ENCODE measurements around the gene TMPRSS9.
A peak's percentile ranks its signal among the peaks of the same experiment; 100 is the strongest.

TMPRSS9 gene

DNA sequence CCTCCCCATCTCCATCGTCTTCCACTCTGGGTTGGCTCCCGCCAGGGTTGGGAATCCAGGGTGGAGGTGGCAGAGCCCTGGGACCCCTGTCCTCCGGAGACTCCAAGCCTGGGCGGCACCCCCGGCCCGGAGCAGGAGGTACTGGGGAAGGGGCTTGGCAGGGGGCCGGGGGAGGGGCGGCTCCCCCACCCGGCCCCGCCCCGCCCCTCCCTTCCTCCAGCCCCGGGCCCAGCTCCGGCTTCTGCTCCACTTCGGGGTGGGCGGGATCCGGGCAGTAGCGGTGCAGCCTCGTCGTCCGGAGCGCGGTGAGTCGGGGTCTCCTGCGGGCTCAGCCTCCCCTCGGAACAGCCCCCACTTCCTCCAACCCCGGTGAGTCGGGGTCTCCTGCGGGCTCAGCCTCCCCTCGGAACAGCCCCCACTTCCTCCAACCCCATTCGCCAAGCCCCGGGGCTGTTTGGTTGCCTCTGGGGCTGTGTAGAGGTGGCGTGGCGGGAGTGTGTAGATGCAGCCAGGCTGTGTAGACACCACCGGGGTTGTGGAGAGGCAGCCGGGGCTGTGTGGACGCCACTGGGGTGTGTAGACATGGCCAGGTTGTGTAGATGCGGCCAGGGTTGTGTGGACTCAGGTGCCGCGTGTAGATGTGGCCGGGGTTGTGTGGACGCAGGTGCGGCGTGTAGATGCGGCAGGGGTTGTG is at the start of gene TMPRSS9:
TMPRSS9 (plus strand) TSS at position 274 of the 694 bp plus-strand sequence. CDS start 29,521 bp downstream, outside the sequence.
- no peak for DNase-seq (ENCODE audit: low read depth, low spot score)

DNA sequence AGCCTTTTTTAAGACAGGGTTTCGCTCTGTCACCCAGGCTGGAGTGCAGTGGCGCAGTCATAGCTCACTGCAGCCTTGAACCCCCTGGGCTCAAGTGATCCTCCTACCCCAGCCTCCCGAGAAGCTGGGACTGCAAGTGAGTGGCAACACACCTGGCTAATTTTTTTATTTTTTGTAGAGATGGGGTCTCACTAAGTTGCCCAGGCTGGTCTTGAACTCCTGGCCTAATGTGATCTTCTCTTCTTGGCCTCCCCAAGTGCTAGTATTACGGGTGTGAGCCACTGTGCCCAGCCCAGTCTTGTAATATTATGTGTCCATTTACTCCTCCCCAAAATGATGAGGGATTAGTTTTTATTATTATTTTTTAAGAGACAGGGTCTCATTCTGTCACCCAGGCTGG is 49.0 kb upstream of the TMPRSS9 start:
- no peak for DNase-seq (ENCODE audit: low read depth, low spot score)

GRCh38 chr19:2312820-2313501 is 47.1 kb upstream of the TMPRSS9 start:
- DNase-seq (ENCODE audit: low read depth, low spot score), result no peak

DNA sequence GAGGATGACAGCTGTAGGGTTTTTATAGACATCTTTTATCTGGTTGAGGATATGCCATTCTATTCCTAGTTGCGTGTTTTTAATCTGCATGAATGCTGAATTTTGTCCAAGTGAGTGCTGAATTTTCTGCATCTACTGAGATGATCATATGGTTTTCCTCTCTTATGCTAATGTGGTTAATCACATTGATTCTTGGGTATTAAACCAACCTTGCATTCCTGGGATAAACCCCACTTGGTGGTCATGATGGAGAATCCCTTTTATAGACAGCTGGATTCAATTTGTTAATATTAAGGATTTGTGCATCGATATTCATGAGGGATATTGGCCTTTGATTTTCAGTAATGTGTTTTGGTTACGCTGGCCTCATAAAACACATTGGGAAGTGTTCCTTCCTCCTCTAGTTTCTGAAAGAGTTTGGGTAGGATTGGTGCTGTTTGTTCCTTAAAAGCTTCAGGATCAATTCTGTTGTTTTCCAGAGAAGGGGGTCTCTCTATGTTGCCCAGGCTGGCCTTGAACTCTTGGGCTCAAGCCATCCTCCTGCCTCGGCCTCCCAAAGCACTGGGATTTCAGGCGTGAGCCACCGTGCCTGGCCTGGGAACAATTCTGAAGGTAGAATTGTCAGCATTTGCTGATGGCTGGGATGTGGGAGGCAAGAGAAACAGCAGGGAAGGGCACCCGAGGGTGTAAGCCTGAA is 44.8 kb upstream of the TMPRSS9 start:
- DNase-seq (ENCODE audit: low read depth, low spot score), result no peak

DNA sequence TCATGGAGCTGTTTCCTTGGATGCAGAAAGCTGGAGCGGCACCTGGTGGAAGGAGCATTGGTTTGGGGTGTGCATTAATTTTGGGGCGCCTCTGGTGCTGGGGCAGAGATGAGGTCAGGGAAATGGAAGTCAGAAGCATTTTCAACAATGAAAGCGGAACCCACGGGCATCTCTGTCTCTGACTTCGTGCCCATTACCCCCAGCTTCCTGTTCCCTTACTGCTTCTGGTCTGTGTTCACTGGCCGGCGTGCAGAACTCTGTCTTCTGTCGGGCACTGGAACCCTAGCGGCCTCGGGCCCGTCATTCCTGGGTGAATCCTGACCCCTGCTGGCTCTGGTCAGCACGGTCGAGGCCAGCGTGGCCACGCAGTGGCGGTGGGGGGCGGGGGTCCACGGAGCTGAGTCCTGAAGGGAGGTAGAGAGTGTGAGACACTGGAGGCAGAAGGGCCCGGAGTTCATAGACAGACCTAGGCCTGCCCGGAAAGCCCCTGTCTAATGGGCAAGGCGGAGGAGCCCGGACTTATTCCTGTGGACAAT is 44.2 kb upstream of the TMPRSS9 start:
- DNase-seq (ENCODE audit: low read depth, low spot score), result no peak

GRCh38 chr19:2317300-2317699 is 42.8 kb upstream of the TMPRSS9 start:
- no peak for DNase-seq (ENCODE audit: low read depth, low spot score)

GRCh38 chr19:2317756-2318155 is 42.3 kb upstream of the TMPRSS9 start:
- no peak for DNase-seq (ENCODE audit: low read depth, low spot score)

DNA sequence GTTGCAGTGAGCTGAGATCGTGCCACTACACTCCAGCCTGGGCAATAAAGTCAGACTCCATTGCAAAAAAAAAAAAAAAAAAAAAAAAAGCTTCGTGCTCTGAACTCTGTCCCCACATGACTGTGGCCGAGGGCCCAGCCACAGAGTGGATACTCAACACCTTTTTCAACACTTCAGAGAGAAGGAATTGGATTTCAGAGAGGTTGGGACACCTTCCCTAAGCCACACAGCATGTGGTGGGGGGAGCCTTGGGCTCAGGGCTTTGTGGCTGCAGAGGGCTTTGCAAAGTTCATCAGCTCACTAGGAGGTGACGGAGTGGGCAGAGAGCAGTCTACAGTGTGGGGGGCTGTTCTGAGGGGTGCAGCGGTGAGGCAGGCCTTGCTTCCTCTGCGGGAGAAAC is 41.1 kb upstream of the TMPRSS9 start:
- no peak for DNase-seq (ENCODE audit: low read depth, low spot score)

DNA sequence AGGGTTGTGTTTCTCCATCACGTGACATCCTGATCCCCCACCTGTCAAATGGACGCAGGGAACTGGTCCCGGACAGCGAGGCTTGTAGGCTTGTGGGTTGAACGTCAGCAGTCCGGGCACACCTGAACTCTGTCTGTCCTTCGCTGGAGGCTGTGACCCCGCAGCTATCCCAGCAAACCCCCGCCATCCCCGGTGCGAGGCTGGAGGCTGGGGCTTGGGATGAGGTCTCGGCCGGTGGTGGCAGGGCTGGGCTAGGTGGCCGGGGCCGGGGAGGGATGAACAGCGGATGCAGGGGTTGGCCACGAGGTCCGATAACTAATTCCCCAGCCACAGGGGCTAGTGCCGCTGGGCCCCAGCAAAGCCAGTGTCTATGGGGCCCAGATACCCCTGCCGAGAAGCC is 40.5 kb upstream of the TMPRSS9 start:
- no peak for DNase-seq (ENCODE audit: low read depth, low spot score)

DNA sequence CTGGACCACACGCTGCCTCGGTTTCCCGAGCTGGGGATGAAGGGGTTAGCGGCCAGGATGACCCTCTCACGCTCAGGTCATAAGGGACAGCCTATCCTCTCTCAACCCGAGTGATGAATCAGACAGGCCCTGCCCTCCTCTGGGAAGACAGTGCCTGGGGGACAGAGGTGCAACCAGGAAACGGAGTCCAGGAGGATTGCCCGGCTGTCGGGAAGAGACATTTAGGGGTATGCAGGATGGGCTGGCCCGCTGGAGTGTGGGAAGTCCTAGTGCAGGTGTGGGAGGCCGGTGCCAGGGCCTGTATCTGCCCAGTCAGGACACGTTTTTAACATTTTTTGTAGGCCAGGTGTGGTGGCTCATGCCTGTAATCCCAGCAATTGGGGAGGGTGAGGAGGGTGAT is 40.0 kb upstream of the TMPRSS9 start:
- no peak for DNase-seq (ENCODE audit: low read depth, low spot score)

DNA sequence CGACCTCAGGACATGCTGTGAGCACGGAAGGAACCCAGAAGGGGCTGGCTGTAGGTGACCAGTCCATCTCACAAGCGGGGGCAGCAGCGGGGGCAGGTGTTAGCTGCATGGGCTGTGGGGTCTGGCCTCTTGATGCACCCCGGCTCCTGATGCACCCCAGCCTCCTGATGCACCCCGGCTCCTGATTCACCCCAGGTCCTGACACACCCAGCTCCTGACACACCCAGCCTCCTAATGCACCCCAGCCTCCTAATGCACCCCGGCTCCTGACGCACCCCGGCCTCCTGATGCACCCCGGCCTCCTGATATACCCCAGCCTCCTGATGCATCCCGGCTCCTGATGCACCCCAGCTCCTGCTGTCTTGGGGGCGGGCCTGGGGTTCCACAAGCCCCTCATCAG is 39.1 kb upstream of the TMPRSS9 start:
- no peak for DNase-seq (ENCODE audit: low read depth, low spot score)

GRCh38 chr19:2321565-2322283 is 38.3 kb upstream of the TMPRSS9 start:
- DNase-seq (ENCODE audit: low read depth, low spot score), result no peak

GRCh38 chr19:2323707-2324106 is 36.4 kb upstream of the TMPRSS9 start:
- no peak for DNase-seq (ENCODE audit: low read depth, low spot score)

DNA sequence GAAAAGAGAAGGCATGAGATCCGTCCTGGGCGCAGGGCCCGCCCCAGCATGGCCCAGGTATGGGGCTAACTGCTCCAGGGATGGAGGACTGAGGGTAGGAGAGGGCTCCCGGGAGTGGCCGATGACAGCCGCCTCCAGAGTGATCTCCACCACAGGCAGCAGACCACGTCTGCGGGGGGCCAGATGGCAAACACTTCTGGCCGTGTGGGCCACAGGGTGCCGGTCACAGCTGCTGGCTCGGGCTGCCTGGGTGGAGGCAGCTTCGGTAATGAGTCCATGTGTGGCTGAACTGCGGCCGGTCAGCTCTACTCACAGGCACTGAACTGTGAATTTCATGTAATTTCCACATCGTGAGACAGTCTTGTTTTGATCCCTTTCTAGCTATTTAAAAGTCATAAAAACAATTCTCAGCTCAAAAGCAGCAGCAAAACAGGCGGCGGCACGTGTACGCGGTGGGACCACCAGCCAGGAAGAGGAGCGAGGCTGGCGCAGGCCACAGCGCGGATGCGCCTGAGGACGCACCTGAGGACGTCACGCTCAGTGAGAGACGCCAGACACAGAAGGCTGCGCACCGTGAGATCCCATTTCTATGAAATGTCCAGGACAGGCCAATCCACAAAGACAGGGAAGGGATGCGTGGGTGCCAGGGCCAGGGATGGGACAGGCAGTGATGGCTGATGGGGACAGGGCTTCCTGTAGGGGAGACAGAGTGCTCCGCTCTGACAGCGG is 35.7 kb upstream of the TMPRSS9 start:
- no peak for DNase-seq (ENCODE audit: low read depth, low spot score)

GRCh38 chr19:2325281-2326046 is 34.6 kb upstream of the TMPRSS9 start:
- DNase-seq (ENCODE audit: low read depth, low spot score), result no peak

GRCh38 chr19:2326699-2327360 is 33.2 kb upstream of the TMPRSS9 start:
- no peak for DNase-seq (ENCODE audit: low read depth, low spot score)

GRCh38 chr19:2327773-2328400 is 32.2 kb upstream of the TMPRSS9 start:
- DNase-seq (ENCODE audit: low read depth, low spot score), result peak; percentile 72

DNA sequence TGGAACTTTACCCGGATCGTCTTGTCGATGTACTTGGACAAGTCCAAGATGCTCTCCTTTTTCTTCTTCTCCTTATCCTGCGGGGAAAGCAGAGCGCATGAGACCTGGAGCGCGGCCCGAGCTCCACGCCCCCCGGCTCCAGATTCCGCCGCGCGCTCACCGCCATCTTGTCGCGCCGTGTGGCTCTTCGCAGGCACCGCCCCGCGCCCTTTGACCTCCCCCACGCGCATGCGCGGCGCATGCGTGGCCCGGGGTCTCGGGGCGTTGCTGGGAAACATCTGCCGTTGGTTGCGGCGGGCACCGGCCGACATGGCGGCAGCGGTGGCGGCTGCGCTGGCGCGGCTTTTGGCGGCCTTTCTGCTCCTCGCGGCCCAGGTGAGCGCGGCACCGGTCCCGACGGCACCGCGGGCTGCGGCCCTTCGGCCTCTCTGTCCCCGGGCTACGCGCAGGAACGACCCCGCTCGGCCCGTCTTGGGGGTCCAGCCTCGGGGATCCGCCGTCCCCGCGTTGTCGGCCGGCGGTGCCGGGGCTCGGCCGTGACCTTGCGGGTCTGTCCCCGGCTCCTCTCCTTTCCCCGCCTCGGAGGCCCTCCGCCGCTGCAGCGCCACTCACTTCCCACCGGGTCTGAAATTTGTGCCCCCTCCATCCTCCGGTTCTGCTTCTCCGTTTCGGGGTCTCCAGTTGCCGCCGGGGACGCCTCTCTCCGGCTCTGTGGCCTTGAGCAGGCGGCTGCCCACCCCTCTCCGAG is 31.5 kb upstream of the TMPRSS9 start, which contains the start of the genes LSM7 and SPPL2B:
LSM7 (minus strand) TSS at position 186 of the 748 bp plus-strand sequence; CDS start at position 166, 20 bp downstream.
SPPL2B (plus strand) TSS at position 284 of the 748 bp plus-strand sequence; CDS start at position 310, 26 bp downstream.
- no peak for DNase-seq (ENCODE audit: low read depth, low spot score)
